Stimulated activated CD8-positive, alpha-beta memory T cell treated with anti-CD3 and anti-CD28 coated beads, Interleukin-4, amount 100 ng/mL, for 24 hours (primary cell): ENCODE results near the gene WWOX.
"Not testable (repeated sequence)": the region's sequence is repeated elsewhere in the genome, so short reads cannot be mapped to it uniquely, and the experiment has no call there.

Experiments
- DNase-seq: peaks from one replicate; pipeline ENCODE4 v3.0.0-alpha.2; 2020; ENCODE audit warnings: low read depth

Gene WWOX

GRCh38 chr16:78583441-78583840 lies 484.0 kb downstream of the WWOX start:
- no peak for DNase-seq

GRCh38 chr16:78584213-78584860 lies 484.9 kb downstream of the WWOX start:
- no peak for DNase-seq

GRCh38 chr16:78584991-78585390 lies 485.5 kb downstream of the WWOX start:
- DNase-seq = no peak

- no peak for DNase-seq
Observed at GRCh38 chr16:78589331-78589730, 489.9 kb downstream of the WWOX start.

GRCh38 chr16:78591682-78592103 lies 492.2 kb downstream of the WWOX start:
- no peak for DNase-seq

GRCh38 chr16:78592111-78592510 lies 492.7 kb downstream of the WWOX start:
- no peak for DNase-seq

GRCh38 chr16:78593352-78593751 lies 493.9 kb downstream of the WWOX start:
- no peak for DNase-seq

GRCh38 chr16:78594191-78594590 lies 494.7 kb downstream of the WWOX start:
- DNase-seq = no peak

- DNase-seq = no peak
Observed at GRCh38 chr16:78596348-78596995, 497.0 kb downstream of the WWOX start.

- DNase-seq = no peak
Observed at GRCh38 chr16:78596996-78597422, 497.6 kb downstream of the WWOX start.

GRCh38 chr16:78597809-78598570 lies 498.5 kb downstream of the WWOX start:
- no peak for DNase-seq

- no peak for DNase-seq
Observed at GRCh38 chr16:78599271-78599670, 499.8 kb downstream of the WWOX start.

- DNase-seq = not testable (repeated sequence)
Observed at GRCh38 chr16:78604423-78605062, 505.1 kb downstream of the WWOX start.

- DNase-seq = no peak
Observed at GRCh38 chr16:78605548-78606101, 506.2 kb downstream of the WWOX start.

- DNase-seq = no peak
Observed at GRCh38 chr16:78606545-78606944, 507.1 kb downstream of the WWOX start.

GRCh38 chr16:78607022-78607421 lies 507.6 kb downstream of the WWOX start:
- DNase-seq = no peak

GRCh38 chr16:78607465-78607864 lies 508.0 kb downstream of the WWOX start:
- no peak for DNase-seq

- no peak for DNase-seq
Observed at GRCh38 chr16:78608305-78608776, 508.9 kb downstream of the WWOX start.

GRCh38 chr16:78609402-78610274 lies 510.2 kb downstream of the WWOX start:
- no peak for DNase-seq

GRCh38 chr16:78611318-78611717 lies 511.9 kb downstream of the WWOX start:
- no peak for DNase-seq

GRCh38 chr16:78619811-78620210 lies 520.4 kb downstream of the WWOX start:
- DNase-seq = no peak
